ENCODE results near the gene SCFD2.
"Not testable (repeated sequence)": the region's sequence is repeated elsewhere in the genome, so short reads cannot be mapped to it uniquely, and the experiment has no call there.

Gene SCFD2

GRCh38 chr4:53346920-53347852 lies 18.7 kb downstream of the SCFD2 start:
- DNase-seq (ENCODE audit: low read depth in 2 of 2, low spot score in 1 of 2) = no peak

DNA sequence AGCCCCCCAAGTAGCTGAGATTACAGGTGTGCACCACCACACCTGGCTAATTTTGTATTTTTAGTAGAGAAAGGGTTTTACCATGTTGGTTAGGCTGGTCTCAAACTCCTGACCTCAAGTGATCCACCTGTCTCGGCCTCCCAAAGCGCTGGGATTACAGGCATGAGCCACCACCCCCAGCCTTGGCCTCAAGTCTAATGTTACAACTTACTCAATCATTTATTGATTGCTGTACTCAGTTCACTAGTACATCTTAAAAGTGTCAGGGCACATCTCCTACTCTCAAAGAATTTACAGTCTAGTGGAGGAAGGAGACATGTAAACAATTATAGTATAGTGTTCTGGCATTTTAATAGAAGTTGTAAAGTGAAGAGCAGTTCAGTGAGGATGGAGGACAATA lies 19.5 kb downstream of the SCFD2 start:
- DNase-seq (ENCODE audit: low read depth in 2 of 2, low spot score in 1 of 2) = not testable (repeated sequence)

GRCh38 chr4:53340145-53340544 lies 25.7 kb downstream of the SCFD2 start:
- not testable (repeated sequence) for DNase-seq (ENCODE audit: low read depth in 2 of 2, low spot score in 1 of 2)

DNA sequence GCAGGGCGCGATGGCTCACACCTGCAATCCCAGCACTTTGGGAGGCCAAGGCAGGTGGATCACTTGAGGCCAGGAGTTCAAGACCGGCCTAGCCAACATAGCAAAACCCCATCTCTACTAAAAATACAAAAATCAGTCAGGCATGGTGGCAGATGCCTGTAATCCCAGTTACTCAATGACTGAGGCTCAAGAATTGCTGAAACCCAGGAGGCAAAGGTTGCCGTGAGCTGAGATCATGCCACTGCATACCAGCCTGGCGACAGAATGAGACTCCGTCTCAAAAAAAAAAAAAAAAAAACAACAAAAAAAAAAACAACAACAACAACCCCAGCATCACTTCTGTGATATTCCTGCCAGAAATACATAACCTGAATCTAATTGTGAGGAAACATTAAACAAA lies 30.9 kb downstream of the SCFD2 start:
- not testable (repeated sequence) for DNase-seq (ENCODE audit: low read depth in 2 of 2, low spot score in 1 of 2)

DNA sequence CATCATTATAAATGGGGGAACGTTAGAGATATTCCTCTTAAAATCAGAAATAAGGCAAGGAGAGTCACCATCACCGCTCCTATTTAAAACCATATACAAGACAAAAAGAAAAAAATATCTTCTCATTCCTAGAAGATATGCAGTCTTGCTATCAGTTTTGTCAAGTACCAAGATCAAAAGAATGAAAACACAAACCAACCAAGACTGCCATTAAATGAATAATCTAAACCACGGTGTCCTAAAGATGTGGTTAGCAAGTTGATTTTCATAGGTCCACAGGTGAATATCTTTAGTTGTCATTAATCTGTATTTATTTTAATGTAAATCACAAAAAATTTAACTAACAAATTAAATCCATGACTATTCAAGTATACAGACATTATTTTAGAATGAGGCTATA lies 39.3 kb downstream of the SCFD2 start:
- no peak for DNase-seq (ENCODE audit: low read depth in 2 of 2, low spot score in 1 of 2)

DNA sequence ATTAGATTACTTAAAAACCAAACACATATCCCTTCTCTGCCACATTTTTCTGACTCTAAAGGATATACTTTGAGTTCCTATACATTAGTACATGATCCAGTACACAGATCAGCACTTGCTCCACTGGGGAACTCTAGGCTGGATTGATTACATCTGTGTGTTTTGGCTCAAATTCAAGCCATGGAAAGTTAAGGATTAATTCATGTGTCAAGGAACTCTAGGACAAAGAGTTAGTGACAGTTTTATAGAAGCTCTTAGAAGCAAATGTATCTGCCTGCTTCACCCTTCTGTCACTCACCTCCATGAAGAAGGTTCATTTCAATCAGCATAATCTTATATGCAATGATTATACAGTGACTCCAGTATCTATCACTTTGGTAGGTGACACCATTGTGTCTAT lies 43.2 kb downstream of the SCFD2 start:
- DNase-seq (ENCODE audit: low read depth in 2 of 2, low spot score in 1 of 2) = no peak

GRCh38 chr4:53321984-53322289 lies 43.9 kb downstream of the SCFD2 start:
- no peak for DNase-seq (ENCODE audit: low read depth in 2 of 2, low spot score in 1 of 2)

DNA sequence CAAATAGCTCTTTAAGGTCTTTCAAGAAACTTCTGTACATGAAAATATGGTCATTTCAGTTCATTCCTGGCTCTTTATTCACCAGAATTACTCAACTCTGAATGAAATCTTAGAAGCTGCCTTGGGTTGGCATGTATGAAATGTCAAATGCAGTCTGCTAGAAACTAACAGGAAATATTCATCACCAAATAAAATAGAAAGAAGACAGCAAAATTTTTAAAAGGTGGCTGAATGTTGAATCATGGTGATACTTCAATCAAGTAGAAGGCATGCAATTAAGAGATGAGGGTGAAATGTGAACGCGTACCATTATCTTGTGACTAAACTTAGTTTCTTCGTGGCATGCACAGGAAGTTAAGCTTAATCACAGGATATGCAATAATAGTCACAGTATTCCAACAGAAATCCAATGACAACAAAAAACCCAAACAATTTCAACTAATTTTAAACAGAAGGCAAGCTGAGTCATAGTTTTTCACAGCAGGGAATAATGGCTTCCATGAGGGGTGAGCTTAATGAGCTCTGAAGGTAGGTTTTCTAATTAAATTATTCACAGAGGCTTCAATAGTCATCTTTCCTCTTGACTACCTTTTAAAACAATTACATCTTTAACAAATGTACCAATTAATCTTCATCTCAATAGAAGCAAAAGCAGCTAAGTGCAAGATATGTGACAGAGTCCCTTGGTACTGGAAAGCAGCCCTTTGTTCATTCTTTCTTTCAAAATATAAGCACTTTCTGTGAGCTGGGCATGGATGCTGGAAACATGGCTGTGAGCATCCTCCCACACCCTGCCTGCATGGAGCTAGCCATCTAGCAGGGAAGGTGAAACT lies 44.5 kb downstream of the SCFD2 start:
- DNase-seq (ENCODE audit: low read depth in 2 of 2, low spot score in 1 of 2) = no peak

GRCh38 chr4:53315300-53315699 lies 50.6 kb downstream of the SCFD2 start:
- DNase-seq (ENCODE audit: low read depth in 2 of 2, low spot score in 1 of 2) = no peak

GRCh38 chr4:53314252-53314651 lies 51.6 kb downstream of the SCFD2 start:
- no peak for DNase-seq (ENCODE audit: low read depth in 2 of 2, low spot score in 1 of 2)

- DNase-seq (ENCODE audit: low read depth in 2 of 2, low spot score in 1 of 2) = no peak
Observed at GRCh38 chr4:53313510-53313909, 52.4 kb downstream of the SCFD2 start.

- no peak for DNase-seq (ENCODE audit: low read depth in 2 of 2, low spot score in 1 of 2)
Observed at GRCh38 chr4:53309321-53310040, 56.4 kb downstream of the SCFD2 start.

DNA sequence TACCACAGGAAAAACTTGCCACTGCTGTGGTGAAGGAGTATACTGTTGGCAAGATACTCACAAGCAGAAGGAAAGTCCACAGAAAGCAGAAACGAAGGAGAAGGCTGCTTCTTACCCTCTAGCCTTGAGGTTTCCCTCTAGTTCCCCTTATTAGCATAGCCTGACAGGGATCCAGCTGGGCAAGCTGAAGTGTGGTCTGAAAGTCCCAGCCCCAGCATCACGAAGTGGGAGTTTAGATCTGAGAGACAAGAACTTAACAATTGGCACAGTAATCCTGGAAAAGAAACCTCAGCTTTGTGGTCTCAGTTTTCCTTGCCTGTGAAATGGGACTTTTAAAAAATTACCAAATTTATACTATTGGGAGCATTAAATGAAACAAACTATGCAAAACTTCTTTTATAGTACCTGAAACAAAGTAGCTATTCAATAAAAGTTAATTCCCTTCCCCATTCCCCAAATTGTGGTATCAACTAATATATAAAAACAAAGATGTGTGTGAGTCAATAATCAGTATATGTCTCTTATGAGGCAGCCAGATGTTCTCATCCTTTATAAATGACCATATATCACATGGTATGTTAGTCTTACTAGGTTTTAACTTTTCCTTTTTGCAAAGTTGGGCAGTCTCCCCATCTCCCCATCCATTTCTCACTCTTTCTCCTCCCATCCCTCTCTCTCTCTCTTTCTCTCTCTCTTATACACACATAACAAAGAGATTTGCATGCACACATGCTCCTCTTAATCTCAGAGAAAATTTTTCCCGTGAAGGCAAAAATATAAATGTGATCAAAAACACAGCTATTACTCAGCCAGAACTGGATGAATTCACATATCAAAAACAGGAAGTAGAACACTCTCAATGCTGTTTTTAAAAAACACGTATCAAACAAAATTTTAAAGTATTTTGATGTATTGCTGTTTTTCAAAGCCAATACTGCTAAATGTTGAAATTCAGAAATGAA lies 57.8 kb downstream of the SCFD2 start:
- DNase-seq (ENCODE audit: low read depth in 2 of 2, low spot score in 1 of 2) = no peak

GRCh38 chr4:53307210-53307609 lies 58.7 kb downstream of the SCFD2 start:
- no peak for DNase-seq (ENCODE audit: low read depth in 2 of 2, low spot score in 1 of 2)

DNA sequence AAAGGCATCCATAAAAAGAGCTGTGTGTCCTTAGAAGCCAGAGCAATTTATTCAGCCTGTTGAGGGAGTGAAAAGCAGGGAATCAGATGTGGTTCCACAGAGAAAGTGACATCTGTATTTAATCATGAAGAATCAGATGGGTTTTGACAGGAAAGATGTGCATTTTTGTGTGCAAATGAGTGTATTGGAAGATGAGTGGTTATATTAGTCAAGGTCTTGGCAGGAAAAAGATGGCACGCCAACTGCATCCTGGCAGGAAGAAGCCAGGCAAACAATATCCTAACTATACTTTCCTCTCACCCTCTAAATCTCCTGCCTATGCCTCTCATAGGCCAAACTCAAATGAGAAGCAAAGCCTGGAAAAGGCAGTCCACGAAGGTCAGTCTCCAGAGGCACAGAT lies 59.1 kb downstream of the SCFD2 start:
- DNase-seq (ENCODE audit: low read depth in 2 of 2, low spot score in 1 of 2) = no peak

- not testable (repeated sequence) for DNase-seq (ENCODE audit: low read depth in 2 of 2, low spot score in 1 of 2)
Observed at GRCh38 chr4:53292209-53292608, 73.7 kb downstream of the SCFD2 start.

DNA sequence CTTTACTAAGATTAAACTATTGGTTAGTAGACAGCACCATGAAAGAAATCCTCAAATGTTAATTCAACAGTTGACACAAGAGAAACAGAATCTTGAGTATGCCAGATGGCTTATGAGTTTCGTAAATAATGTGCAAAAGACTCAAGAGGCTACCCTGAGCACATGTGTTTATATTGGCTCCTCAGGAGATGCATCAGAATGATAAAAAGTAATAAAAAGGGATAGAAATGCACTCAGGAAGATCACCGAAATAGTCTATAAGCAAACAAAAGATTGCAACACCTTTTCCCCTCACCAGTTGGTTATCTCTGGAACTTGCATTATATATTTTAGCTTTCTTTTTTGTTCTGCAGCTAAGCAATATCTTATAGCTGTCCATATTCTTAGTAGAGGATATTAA lies 84.4 kb downstream of the SCFD2 start:
- DNase-seq (ENCODE audit: low read depth in 2 of 2, low spot score in 1 of 2) = no peak

- DNase-seq (ENCODE audit: low read depth in 2 of 2, low spot score in 1 of 2) = no peak
Observed at GRCh38 chr4:53280846-53281245, 85.0 kb downstream of the SCFD2 start.

DNA sequence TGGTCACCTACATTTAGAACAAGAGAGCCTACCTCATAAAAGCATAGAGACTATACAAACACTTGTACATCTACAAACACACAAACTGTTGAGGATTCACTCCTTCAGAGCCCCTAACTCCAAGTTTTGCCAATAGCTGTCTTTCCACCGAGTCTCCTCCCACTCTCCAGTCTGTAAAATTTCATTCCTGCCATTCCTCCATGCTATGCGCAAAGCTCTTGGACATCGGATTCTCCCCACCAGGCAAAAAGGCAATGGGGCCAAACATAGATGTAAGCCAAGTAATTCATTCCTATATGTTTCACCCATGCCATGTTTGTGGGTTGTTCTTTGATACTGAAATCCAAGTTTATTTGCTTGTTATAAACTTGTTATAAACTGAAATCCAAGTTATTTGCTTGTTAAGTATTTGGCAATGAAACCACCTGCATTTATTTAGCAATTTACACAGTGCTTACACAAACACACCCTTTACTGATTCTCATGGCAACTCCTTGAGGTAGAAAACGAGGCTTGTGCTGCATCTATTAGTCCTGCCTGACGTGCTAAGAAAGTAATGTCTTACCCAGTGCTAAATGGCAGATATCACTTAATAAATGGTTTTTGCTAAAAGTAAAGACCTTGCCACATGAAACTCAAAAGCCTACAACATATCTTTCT lies 91.1 kb downstream of the SCFD2 start:
- no peak for DNase-seq (ENCODE audit: low read depth in 2 of 2, low spot score in 1 of 2)

DNA sequence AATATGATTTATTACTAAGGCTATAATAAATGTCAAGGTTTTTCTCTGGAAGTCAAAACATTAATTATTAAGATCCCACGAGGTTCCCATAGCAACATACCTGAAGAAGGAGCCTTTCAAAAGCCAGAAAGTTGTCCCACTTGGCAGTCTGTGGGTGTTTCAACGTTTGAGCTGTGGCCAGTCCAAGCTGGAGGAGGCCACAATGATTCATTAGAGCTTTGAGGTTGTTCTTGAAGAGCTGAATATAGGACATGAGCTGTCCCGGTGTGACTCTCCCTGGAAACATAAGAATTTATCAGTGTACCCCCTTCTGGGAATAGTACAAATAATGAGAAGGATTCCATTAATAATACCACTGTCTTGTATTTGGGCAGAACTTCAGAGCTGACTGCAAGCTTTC lies 92.1 kb downstream of the SCFD2 start:
- no peak for DNase-seq (ENCODE audit: low read depth in 2 of 2, low spot score in 1 of 2)
